ENCODE data around the gene ELK3. TPM values are rescaled to one million over a fixed set of nuclear protein-coding genes. Genes with fewer than 3 reads are reported as not detected.

The ELK3 gene
- 1.9 TPM for total RNA-seq

GRCh38 chr12:96193725-96194575 lies at the start of gene ELK3:
TSS of gene ELK3 (plus strand) at chr12:96194375.

Small RNA genes within 50 kb of the gene (small RNA-seq; reads per million reads assigned to genes)
- gene RNU4-24P (ENCODE audit: low replicate concordance): not detected

Other genes with a start within 250 kb of the ELK3 start
- gene HAL, start 198.0 kb upstream of the ELK3 start, total RNA-seq: not detected
- 35.1 TPM for gene LTA4H, start 158.8 kb upstream of the ELK3 start, total RNA-seq
- gene CDK17, start 206.1 kb downstream of the ELK3 start, total RNA-seq: 154 TPM

Data from parietal lobe (tissue), 2 donors.